ENCODE data around the gene DNAH2. TPM values are rescaled to one million over a fixed set of nuclear protein-coding genes. Genes with fewer than 3 reads are reported as not detected.

The DNAH2 gene
- total RNA-seq, 1 experiment from 2014 or later = 0.13 TPM

DNA sequence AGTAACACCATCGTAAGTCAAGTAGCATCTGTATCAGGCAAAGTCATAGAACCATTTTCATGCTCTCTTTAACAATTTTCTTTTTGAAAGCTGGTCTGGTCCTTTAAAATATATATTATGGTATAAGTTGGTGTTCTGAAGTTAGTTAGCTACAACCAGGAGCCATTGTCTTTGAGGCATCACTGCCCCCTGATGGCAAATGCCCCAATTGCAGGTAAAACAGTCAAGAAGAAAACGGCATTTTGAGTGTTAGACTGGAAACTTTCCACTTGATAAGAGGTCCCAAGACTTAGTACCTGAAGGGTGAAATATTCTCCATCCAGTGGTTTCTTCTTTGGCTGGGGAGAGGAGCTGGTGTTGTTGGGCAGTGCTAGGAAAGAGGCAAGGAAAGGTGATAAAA lies 44.3 kb upstream of the DNAH2 start:
- ATAC-seq = no peak
- ChIA-PET POLR2A (no interaction called here), CTCF (interaction anchor here (0.7 to 0.9 kb wide), 2 partner anchors 40 to 57 kb away, joined by 3 to 5 read pairs; no protein-coding TSS in a partner anchor)
- Histone ChIP-seq H3K9me3 (ENCODE audit: control insufficient read depth, insufficient read depth, low read depth, low read length) (no peaks in the 10 kb centered on the region), H3K27me3 (ENCODE audit: control insufficient read depth, insufficient read depth, low read length) (no peaks in the 10 kb centered on the region), H3K4me3 (ENCODE audit: low read depth in 2 of 2, low read length in 2 of 2) (no peak overlapping the region), H3K4me1 (ENCODE audit: control insufficient read depth, insufficient read depth, low read length) (no peaks in the 10 kb centered on the region), H3K27ac (ENCODE audit: low read length) (no peak overlapping the region), H3K36me3 (ENCODE audit: control insufficient read depth, insufficient read depth, low read length) (peaks cover 9% of the 10 kb centered on the region)
- DNase-seq (ENCODE audit: low read depth, low spot score) = no peak
- BruUV-seq (replicated peaks) = no TSS peak
- TF ChIP-seq POLR2AphosphoS5 (IDR thresholded peaks at IDR 0.05; ENCODE audit: low read depth, low read length) = no peak
- no peak for TF ChIP-seq SIN3A (IDR thresholded peaks at IDR 0.05; ENCODE audit: borderline replicate concordance, insufficient read depth, low read depth, low read length)
- TF ChIP-seq, protein P1, sequence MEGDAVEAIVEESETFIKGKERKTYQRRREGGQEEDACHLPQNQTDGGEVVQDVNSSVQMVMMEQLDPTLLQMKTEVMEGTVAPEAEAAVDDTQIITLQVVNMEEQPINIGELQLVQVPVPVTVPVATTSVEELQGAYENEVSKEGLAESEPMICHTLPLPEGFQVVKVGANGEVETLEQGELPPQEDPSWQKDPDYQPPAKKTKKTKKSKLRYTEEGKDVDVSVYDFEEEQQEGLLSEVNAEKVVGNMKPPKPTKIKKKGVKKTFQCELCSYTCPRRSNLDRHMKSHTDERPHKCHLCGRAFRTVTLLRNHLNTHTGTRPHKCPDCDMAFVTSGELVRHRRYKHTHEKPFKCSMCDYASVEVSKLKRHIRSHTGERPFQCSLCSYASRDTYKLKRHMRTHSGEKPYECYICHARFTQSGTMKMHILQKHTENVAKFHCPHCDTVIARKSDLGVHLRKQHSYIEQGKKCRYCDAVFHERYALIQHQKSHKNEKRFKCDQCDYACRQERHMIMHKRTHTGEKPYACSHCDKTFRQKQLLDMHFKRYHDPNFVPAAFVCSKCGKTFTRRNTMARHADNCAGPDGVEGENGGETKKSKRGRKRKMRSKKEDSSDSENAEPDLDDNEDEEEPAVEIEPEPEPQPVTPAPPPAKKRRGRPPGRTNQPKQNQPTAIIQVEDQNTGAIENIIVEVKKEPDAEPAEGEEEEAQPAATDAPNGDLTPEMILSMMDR (IDR thresholded peaks at IDR 0.05) = no peak
- no peak for TF ChIP-seq TCF7L2 (IDR thresholded peaks at IDR 0.05; ENCODE audit: low read depth, low read length)
- TF ChIP-seq, protein P2, sequence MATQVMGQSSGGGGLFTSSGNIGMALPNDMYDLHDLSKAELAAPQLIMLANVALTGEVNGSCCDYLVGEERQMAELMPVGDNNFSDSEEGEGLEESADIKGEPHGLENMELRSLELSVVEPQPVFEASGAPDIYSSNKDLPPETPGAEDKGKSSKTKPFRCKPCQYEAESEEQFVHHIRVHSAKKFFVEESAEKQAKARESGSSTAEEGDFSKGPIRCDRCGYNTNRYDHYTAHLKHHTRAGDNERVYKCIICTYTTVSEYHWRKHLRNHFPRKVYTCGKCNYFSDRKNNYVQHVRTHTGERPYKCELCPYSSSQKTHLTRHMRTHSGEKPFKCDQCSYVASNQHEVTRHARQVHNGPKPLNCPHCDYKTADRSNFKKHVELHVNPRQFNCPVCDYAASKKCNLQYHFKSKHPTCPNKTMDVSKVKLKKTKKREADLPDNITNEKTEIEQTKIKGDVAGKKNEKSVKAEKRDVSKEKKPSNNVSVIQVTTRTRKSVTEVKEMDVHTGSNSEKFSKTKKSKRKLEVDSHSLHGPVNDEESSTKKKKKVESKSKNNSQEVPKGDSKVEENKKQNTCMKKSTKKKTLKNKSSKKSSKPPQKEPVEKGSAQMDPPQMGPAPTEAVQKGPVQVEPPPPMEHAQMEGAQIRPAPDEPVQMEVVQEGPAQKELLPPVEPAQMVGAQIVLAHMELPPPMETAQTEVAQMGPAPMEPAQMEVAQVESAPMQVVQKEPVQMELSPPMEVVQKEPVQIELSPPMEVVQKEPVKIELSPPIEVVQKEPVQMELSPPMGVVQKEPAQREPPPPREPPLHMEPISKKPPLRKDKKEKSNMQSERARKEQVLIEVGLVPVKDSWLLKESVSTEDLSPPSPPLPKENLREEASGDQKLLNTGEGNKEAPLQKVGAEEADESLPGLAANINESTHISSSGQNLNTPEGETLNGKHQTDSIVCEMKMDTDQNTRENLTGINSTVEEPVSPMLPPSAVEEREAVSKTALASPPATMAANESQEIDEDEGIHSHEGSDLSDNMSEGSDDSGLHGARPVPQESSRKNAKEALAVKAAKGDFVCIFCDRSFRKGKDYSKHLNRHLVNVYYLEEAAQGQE (IDR thresholded peaks at IDR 0.05; ENCODE audit: insufficient read depth in 1 of 2, low read depth in 2 of 2, low read length in 1 of 2) = no peak
- in situ Hi-C loops (cut with HindIII; ENCODE audit: low pct_unique_long_range_greater_than_20kb, low sequenced_read_pairs) (no loop called here), intact Hi-C loops (cut with micrococcal nuclease; ENCODE audit: unreplicated experiment) (no loop called here)

DNA sequence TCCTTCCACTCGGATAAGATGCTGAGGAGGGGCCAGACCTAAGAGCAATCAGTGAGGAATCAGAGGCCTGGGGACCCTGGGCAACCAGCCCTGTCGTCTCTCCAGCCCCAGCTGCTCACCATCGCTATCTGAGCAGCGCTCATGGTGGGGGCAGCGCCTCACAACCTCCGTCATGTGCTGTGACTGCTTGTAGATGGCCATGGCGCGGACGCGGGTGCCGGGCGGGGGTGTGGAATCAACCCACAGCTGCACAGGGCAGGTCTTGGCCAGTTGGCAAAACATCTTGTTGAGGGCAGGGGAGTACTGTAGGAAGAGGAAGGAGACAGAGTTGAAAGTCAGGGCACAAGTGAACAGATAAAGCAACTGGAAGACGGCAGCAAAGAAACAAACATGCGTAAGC lies 42.6 kb upstream of the DNAH2 start:
- TF ChIP-seq POLR2AphosphoS5 (IDR thresholded peaks at IDR 0.05; ENCODE audit: low read depth, low read length) (no peak), SIN3A (IDR thresholded peaks at IDR 0.05; ENCODE audit: borderline replicate concordance, insufficient read depth, low read depth, low read length) (no peak), TCF7L2 (IDR thresholded peaks at IDR 0.05; ENCODE audit: low read depth, low read length) (no peak)
- TF ChIP-seq, protein P2 (IDR thresholded peaks at IDR 0.05; ENCODE audit: insufficient read depth in 1 of 2, low read depth in 2 of 2, low read length in 1 of 2) = no peak
- TF ChIP-seq, protein P1 (IDR thresholded peaks at IDR 0.05) = no peak
- Histone ChIP-seq H3K4me3 (ENCODE audit: low read depth in 2 of 2, low read length in 2 of 2) (no peak overlapping the region), H3K36me3 (ENCODE audit: control insufficient read depth, insufficient read depth, low read length) (peaks cover 9% of the 10 kb centered on the region), H3K27me3 (ENCODE audit: control insufficient read depth, insufficient read depth, low read length) (no peaks in the 10 kb centered on the region), H3K4me1 (ENCODE audit: control insufficient read depth, insufficient read depth, low read length) (no peaks in the 10 kb centered on the region), H3K9me3 (ENCODE audit: control insufficient read depth, insufficient read depth, low read depth, low read length) (no peaks in the 10 kb centered on the region), H3K27ac (ENCODE audit: low read length) (no peak overlapping the region)
- BruUV-seq (replicated peaks) = no TSS peak
- DNase-seq (ENCODE audit: low read depth, low spot score) (no peak), ATAC-seq (no peak)
- CTCF ChIA-PET = no interaction called here
- in situ Hi-C loops (cut with HindIII; ENCODE audit: low pct_unique_long_range_greater_than_20kb, low sequenced_read_pairs) (no loop called here), intact Hi-C loops (cut with micrococcal nuclease; ENCODE audit: unreplicated experiment) (no loop called here)
- POLR2A ChIA-PET = no interaction called here
